Measurements from ENCODE around the gene LRRTM4. TPM values are rescaled to one million over a fixed set of nuclear protein-coding genes. Genes with fewer than 3 reads are reported as not detected.

Gene LRRTM4
- total RNA-seq, 1 experiment from 2014 or later = not detected

GRCh38 chr2:76731157-76731556 is 791.0 kb downstream of the LRRTM4 start:
- TF ChIP-seq, protein P1, sequence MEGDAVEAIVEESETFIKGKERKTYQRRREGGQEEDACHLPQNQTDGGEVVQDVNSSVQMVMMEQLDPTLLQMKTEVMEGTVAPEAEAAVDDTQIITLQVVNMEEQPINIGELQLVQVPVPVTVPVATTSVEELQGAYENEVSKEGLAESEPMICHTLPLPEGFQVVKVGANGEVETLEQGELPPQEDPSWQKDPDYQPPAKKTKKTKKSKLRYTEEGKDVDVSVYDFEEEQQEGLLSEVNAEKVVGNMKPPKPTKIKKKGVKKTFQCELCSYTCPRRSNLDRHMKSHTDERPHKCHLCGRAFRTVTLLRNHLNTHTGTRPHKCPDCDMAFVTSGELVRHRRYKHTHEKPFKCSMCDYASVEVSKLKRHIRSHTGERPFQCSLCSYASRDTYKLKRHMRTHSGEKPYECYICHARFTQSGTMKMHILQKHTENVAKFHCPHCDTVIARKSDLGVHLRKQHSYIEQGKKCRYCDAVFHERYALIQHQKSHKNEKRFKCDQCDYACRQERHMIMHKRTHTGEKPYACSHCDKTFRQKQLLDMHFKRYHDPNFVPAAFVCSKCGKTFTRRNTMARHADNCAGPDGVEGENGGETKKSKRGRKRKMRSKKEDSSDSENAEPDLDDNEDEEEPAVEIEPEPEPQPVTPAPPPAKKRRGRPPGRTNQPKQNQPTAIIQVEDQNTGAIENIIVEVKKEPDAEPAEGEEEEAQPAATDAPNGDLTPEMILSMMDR (IDR thresholded peaks at IDR 0.05; ENCODE audit: unreplicated experiment) = no peak
- no peaks in the 10 kb centered on the region for H3K36me3 Mint-ChIP-seq (ENCODE audit: insufficient read depth, unreplicated experiment)
- CTCF ChIA-PET = no interaction called here
- no peaks in the 10 kb centered on the region for H3K9me3 Mint-ChIP-seq (ENCODE audit: unreplicated experiment)
- no peak overlapping the region for H3K4me3 Mint-ChIP-seq (ENCODE audit: unreplicated experiment)
- POLR2A ChIA-PET = no interaction called here
- H3K27me3 Mint-ChIP-seq (ENCODE audit: insufficient read depth, unreplicated experiment) = peaks cover 27% of the 10 kb centered on the region
- BruUV-seq (replicated peaks) = no TSS peak
- no peaks in the 10 kb centered on the region for H3K4me1 Mint-ChIP-seq (ENCODE audit: insufficient read depth, unreplicated experiment)
- no peak overlapping the region for H3K27ac Mint-ChIP-seq (ENCODE audit: low read depth, unreplicated experiment)
- intact Hi-C loops (cut with micrococcal nuclease) = no loop called here
- no peak for DNase-seq (ENCODE audit: unreplicated experiment)

DNA sequence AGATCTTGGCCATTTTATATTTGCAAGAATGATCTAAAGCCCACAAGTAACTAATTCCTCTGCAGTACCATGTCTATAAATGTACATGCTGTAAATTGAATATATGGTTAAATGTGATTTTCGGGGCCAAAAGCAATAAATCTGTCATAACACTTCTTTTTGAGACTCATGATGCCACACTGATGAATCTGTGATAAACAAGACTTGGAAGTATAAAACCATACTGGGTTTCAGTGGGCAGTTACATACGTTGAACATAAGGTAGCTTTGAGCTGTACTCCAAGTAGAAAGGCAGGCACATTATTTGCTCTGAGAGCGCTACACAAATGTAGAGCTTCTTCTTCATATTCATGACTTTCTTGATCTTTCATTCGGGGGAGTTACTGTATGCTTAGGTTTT is 792.2 kb downstream of the LRRTM4 start:
- Mint-ChIP-seq H3K9me3 (ENCODE audit: unreplicated experiment) (no peaks in the 10 kb centered on the region), H3K36me3 (ENCODE audit: insufficient read depth, unreplicated experiment) (no peaks in the 10 kb centered on the region), H3K27me3 (ENCODE audit: insufficient read depth, unreplicated experiment) (peaks cover 27% of the 10 kb centered on the region), H3K4me3 (ENCODE audit: unreplicated experiment) (no peak overlapping the region), H3K27ac (ENCODE audit: low read depth, unreplicated experiment) (no peak overlapping the region), H3K4me1 (ENCODE audit: insufficient read depth, unreplicated experiment) (no peaks in the 10 kb centered on the region)
- DNase-seq (ENCODE audit: unreplicated experiment) = no peak
- BruUV-seq (replicated peaks) = no TSS peak
- ChIA-PET POLR2A (no interaction called here), CTCF (no interaction called here)
- TF ChIP-seq, protein P1 (IDR thresholded peaks at IDR 0.05; ENCODE audit: unreplicated experiment) = no peak
- intact Hi-C loops (cut with micrococcal nuclease) = no loop called here

GRCh38 chr2:76721226-76721625 is 801.0 kb downstream of the LRRTM4 start:
- intact Hi-C loops (cut with micrococcal nuclease) = no loop called here
- Mint-ChIP-seq H3K27ac (ENCODE audit: low read depth, unreplicated experiment) (no peak overlapping the region), H3K36me3 (ENCODE audit: insufficient read depth, unreplicated experiment) (no peaks in the 10 kb centered on the region), H3K27me3 (ENCODE audit: insufficient read depth, unreplicated experiment) (no peaks in the 10 kb centered on the region), H3K9me3 (ENCODE audit: unreplicated experiment) (no peaks in the 10 kb centered on the region), H3K4me3 (ENCODE audit: unreplicated experiment) (no peak overlapping the region), H3K4me1 (ENCODE audit: insufficient read depth, unreplicated experiment) (no peaks in the 10 kb centered on the region)
- TF ChIP-seq, protein P1 (IDR thresholded peaks at IDR 0.05; ENCODE audit: unreplicated experiment) = no peak
- DNase-seq (ENCODE audit: unreplicated experiment) = no peak
- POLR2A ChIA-PET = no interaction called here
- CTCF ChIA-PET = no interaction called here
- BruUV-seq (replicated peaks) = no TSS peak

- BruUV-seq (replicated peaks) = no TSS peak
- ChIA-PET CTCF (no interaction called here), POLR2A (interaction anchor here (0.6 kb wide), 1 partner anchor 1193 kb away, joined by 3 read pairs; no protein-coding TSS in a partner anchor)
- intact Hi-C loops (cut with micrococcal nuclease) = no loop called here
- DNase-seq (ENCODE audit: unreplicated experiment) = no peak
- H3K36me3 Mint-ChIP-seq (ENCODE audit: insufficient read depth, unreplicated experiment) = no peaks in the 10 kb centered on the region
- H3K9me3 Mint-ChIP-seq (ENCODE audit: unreplicated experiment) = no peaks in the 10 kb centered on the region
- no peak overlapping the region for H3K27ac Mint-ChIP-seq (ENCODE audit: low read depth, unreplicated experiment)
- TF ChIP-seq, protein P1 (IDR thresholded peaks at IDR 0.05; ENCODE audit: unreplicated experiment) = no peak
- no peaks in the 10 kb centered on the region for H3K27me3 Mint-ChIP-seq (ENCODE audit: insufficient read depth, unreplicated experiment)
- H3K4me1 Mint-ChIP-seq (ENCODE audit: insufficient read depth, unreplicated experiment) = no peaks in the 10 kb centered on the region
- H3K4me3 Mint-ChIP-seq (ENCODE audit: unreplicated experiment) = no peak overlapping the region
Observed at GRCh38 chr2:76713312-76713711, 808.9 kb downstream of the LRRTM4 start.
